ENCODE measurements around the gene RAB10. TPM values are rescaled to one million over a fixed set of nuclear protein-coding genes. Genes with fewer than 3 reads are reported as not detected.

The RAB10 gene
- total and polyA plus RNA-seq, 2 of the 4 experiments (the other 2 are of a cell fraction): 30.1 to 77.1 TPM

- H3K4me1 ChIP-seq (ENCODE audit: control insufficient read depth, insufficient read depth, low read length): no peaks in the 10 kb centered on the region
- H3K56ac ChIP-seq (ENCODE audit: extremely low read depth, insufficient read depth, low read length): no peak overlapping the region
- H2BK5ac ChIP-seq (ENCODE audit: low read depth, low read length, poor library complexity, severe bottlenecking): no peak overlapping the region
- H3K9ac ChIP-seq (ENCODE audit: low read depth, low read length): no peak overlapping the region
- peaks cover 2% of the 10 kb centered on the region; the same call in 1 of the 2 replicates for H3K27me3 ChIP-seq (ENCODE audit: control insufficient read depth, insufficient read depth, low read length)
- ATAC-seq (ENCODE audit: low read depth) (no peak), DNase-seq (no peak)
- no peaks in the 10 kb centered on the region for H3K9me3 ChIP-seq (ENCODE audit: control insufficient read depth, insufficient read depth, low read length)
- no peaks in the 10 kb centered on the region for H3K9me1 ChIP-seq (ENCODE audit: insufficient read depth, low read length)
- H3K14ac ChIP-seq (replicated peaks; ENCODE audit: low read depth, low read length): no peak overlapping the region
- H3K23ac ChIP-seq (ENCODE audit: low read depth, low read length): no peak overlapping the region
- H2AK9ac ChIP-seq (replicated peaks; ENCODE audit: low read depth, low read length, poor library complexity): no peak overlapping the region
- no peak overlapping the region for H4K5ac ChIP-seq (ENCODE audit: low read depth, low read length)
- in situ Hi-C loops (cut with MboI; ENCODE audit: low sequenced_read_pairs): loop anchor here (5.0 kb wide), 1 partner anchor 155 kb away; no protein-coding TSS in a partner anchor
- no peak overlapping the region for H4K91ac ChIP-seq (ENCODE audit: insufficient read depth, low read depth, low read length)
- CTCF ChIA-PET: interaction anchor here (0.6 to 0.7 kb wide), 2 partner anchors 73 to 1511 kb away, joined by 4 to 5 read pairs; no protein-coding TSS in a partner anchor
- TF ChIP-seq RFX5 (IDR thresholded peaks at IDR 0.05; ENCODE audit: low read depth, low read length): no peak
- TF ChIP-seq CEBPB (IDR thresholded peaks at IDR 0.05; ENCODE audit: low read depth, low read length): no peak
- BruUV-seq (replicated peaks): no TSS peak
- no peak overlapping the region for H3K4me3 ChIP-seq (ENCODE audit: insufficient read depth, low read depth, low read length)
- H3K4ac ChIP-seq (ENCODE audit: low read depth, low read length): no peak overlapping the region
- H2AFZ ChIP-seq (replicated peaks; ENCODE audit: low read length, poor library complexity): no peak overlapping the region
- no peak overlapping the region for H2BK15ac ChIP-seq (ENCODE audit: low read depth, low read length)
- no peak overlapping the region for H4K8ac ChIP-seq (ENCODE audit: low read depth in 2 of 2, low read length in 2 of 2)
- no peak overlapping the region for H3K27ac ChIP-seq (ENCODE audit: insufficient read depth, low read length)
- no peaks in the 10 kb centered on the region for H3K36me3 ChIP-seq (ENCODE audit: control insufficient read depth, insufficient read depth, low read length)
- POLR2A ChIA-PET (ENCODE audit: unreplicated experiment): no interaction called here
- WGBS, 2 experiments (ENCODE audit: extremely low coverage in 2 of 2, insufficient read length in 1 of 2): 83% methylated on average over 6 of the region's 8 CpGs; no CpG with 5 or more reads in 1 of the 2 experiments
- intact Hi-C loops (cut with micrococcal nuclease): loop anchor here (10.0 kb wide), 1 partner anchor 92 kb away; no protein-coding TSS in a partner anchor
- H4K20me1 ChIP-seq (ENCODE audit: insufficient read depth, low read length): no peaks in the 10 kb centered on the region
- no peak overlapping the region for H2AK5ac ChIP-seq (ENCODE audit: low read depth, low read length)
- H3K18ac ChIP-seq (ENCODE audit: low read depth, low read length): no peak overlapping the region
- H2BK120ac ChIP-seq (ENCODE audit: low read depth, low read length): no peak overlapping the region
- H2BK20ac ChIP-seq (ENCODE audit: low read depth, low read length): no peak overlapping the region
- dilution Hi-C loops (cut with HindIII; ENCODE audit: low sequenced_read_pairs, unreplicated experiment): no loop called here
- H3K4me2 ChIP-seq (ENCODE audit: low read depth, low read length): no peak overlapping the region
- no peaks in the 10 kb centered on the region for H3K79me1 ChIP-seq (ENCODE audit: low read depth in 1 of 2, low read length in 2 of 2)
Observed at GRCh38 chr2:25992556-25992955, 41.3 kb upstream of the RAB10 start.
